Stimulated activated CD4-positive, alpha-beta T cell treated with anti-CD3 and anti-CD28 coated beads, Interleukin-1b, Interleukin-23, amount 100 ng/mL, for 4 hours (primary cell): Measurements from ENCODE around the gene GNG3.
"Not testable (repeated sequence)": the region's sequence is repeated elsewhere in the genome, so short reads cannot be mapped to it uniquely, and the experiment has no call there.

Experiments
- DNase-seq, 2 donors: peaks; one replicate each; pipeline ENCODE4 v3.0.0-alpha.2; 2020; ENCODE audit warnings: low read depth in 2 of 2

GNG3 gene

GRCh38 chr11:62707277-62707861, at the start of gene GNG3, which contains the start of gene BSCL2:
GNG3 (plus strand) TSS chr11:62707676; CDS start chr11:62708296, 620 bp downstream.
BSCL2 (minus strand) TSS chr11:62707424; CDS start chr11:62707195, 229 bp downstream.
- DNase-seq: no peak

- peak; percentile 33 to 38 for DNase-seq
Measured at GRCh38 chr11:62664405-62665074, 42.9 kb upstream of the GNG3 start.

- peak; percentile 94 to 97 for DNase-seq
Measured at GRCh38 chr11:62665075-62665598, 42.3 kb upstream of the GNG3 start, which contains the start of the genes C11orf98 and CSKMT. C11orf98 (minus strand) TSS chr11:62665210; CDS start chr11:62665169, 41 bp downstream. CSKMT (plus strand) TSS chr11:62665312; CDS start chr11:62665880, 568 bp downstream.

- DNase-seq: peak; percentile 51 to 53
Measured at GRCh38 chr11:62665599-62666258, 41.7 kb upstream of the GNG3 start.

GRCh38 chr11:62666259-62666926, 41.1 kb upstream of the GNG3 start:
- no peak for DNase-seq

GRCh38 chr11:62667460-62667859, 40.0 kb upstream of the GNG3 start:
- DNase-seq: no peak

GRCh38 chr11:62669420-62670161, 37.9 kb upstream of the GNG3 start:
- no peak for DNase-seq

GRCh38 chr11:62671236-62671607, 36.3 kb upstream of the GNG3 start:
- DNase-seq: no peak

GRCh38 chr11:62671608-62672389, 35.7 kb upstream of the GNG3 start, which contains the start of the genes LBHD1 and UQCC3:
LBHD1 (minus strand) TSS chr11:62672267; CDS start chr11:62670031, 2,236 bp downstream.
UQCC3 (plus strand) TSS chr11:62671673; CDS start chr11:62671746, 73 bp downstream.
- DNase-seq: peak; percentile 63 to 67

GRCh38 chr11:62673196-62673525, 34.3 kb upstream of the GNG3 start:
- no peak for DNase-seq

- not testable (repeated sequence) for DNase-seq
Measured at GRCh38 chr11:62675415-62675814, 32.1 kb upstream of the GNG3 start.

GRCh38 chr11:62676698-62677097, 30.8 kb upstream of the GNG3 start:
- no peak for DNase-seq

- no peak for DNase-seq
Measured at GRCh38 chr11:62677156-62677555, 30.3 kb upstream of the GNG3 start.

- no peak for DNase-seq
Measured at GRCh38 chr11:62677714-62678113, 29.8 kb upstream of the GNG3 start.

GRCh38 chr11:62678433-62678769, 29.1 kb upstream of the GNG3 start:
- no peak for DNase-seq

- DNase-seq: peak; percentile 74 to 78
Measured at GRCh38 chr11:62678770-62679696, 28.4 kb upstream of the GNG3 start, which contains the start of gene UBXN1. UBXN1 (minus strand) TSS chr11:62679073; CDS start chr11:62678923, 150 bp downstream.

GRCh38 chr11:62680825-62681240, 26.6 kb upstream of the GNG3 start:
- peak in 1 of 2 donors; percentile 23 for DNase-seq

- no peak for DNase-seq
Measured at GRCh38 chr11:62682518-62682917, 25.0 kb upstream of the GNG3 start.
